Kidney glomerular epithelial cell (primary cell): ENCODE measurements around the gene PLAC1.

ENCODE experiments used
- DNase-seq: peaks from one replicate; lab custom pipeline; 2025; lab: John Stamatoyannopoulos, UW

PLAC1 gene

GRCh38 chrX:134631426-134632346 is 26.6 kb downstream of the PLAC1 start:
- DNase-seq: no peak

DNA sequence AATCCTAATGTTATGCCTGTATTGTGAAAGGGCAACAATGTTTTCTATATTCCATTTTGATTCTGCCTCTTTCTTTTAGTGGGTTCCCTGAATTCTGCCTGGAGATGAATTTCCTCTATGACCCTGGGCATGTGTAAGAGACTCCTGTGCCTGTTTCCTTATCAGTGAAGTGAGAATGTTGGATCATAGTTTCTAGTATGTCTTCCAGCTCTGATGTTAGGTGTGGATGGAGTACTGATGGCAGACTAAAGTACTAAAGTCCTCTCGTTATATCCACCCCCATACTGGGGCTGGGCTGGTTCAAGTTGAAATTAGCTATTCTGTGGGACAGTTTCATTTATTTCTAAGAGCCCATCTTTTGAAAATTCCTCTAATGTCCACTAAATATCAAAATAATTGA is 29.6 kb downstream of the PLAC1 start:
- DNase-seq: no peak

DNA sequence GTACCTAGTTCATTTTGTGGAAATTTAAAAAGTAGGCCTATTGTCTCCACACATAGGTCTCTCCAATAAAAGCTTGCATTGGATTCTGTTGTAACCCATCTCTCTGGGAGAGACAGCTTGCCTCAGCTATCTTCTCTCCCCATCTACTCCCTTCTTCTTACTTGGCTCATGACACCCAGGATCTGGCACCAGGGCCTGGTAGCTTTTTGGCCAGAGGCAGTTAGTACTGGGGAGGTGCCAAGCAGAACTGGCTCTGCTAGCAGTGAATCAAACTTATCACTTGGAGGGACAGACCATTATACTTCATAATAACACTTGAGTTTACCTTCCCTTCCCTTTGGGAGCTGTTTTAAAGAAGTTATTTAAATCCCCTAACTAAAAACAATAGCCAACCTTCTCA is 31.8 kb downstream of the PLAC1 start:
- DNase-seq: no peak

DNA sequence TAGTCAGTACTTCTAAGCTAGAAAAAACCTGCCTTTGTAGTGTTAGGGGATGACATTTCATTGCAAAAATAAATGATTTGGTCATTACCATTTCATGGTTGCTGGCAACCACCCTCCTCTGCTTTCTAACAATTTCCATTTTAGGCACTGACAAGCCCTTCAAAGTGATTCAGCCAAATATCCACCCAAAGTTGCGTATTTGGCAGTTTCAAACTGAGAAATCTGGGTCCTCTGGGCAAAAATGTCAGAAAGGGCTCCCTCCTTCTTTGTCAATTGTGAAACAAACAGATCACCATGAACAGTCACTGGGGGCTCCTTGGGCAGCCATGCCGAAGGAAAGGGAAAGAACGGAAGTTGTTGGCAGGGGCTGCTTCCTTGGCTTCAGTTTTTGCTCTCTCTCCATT is 33.0 kb downstream of the PLAC1 start:
- DNase-seq: no peak

DNA sequence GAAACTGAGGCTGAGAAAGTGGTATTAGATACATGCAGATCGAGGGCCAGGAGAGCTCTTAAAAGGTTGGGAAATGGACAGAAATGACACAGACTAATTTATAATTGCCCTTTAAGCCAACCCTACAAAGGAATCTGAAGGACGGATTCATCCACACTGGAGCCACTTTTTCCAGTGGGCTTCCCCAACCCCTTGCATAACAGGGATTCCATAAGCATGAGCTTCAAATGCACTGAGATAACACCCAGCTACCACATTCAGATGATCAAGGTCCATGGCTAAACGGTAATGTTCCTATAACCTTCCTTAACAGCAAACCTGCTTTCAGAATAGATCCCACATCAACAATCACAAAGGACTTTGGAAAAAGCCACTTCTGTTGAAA is 34.2 kb downstream of the PLAC1 start:
- no peak for DNase-seq

- no peak for DNase-seq
Observed at GRCh38 chrX:134623293-134624045, 34.8 kb downstream of the PLAC1 start.

DNA sequence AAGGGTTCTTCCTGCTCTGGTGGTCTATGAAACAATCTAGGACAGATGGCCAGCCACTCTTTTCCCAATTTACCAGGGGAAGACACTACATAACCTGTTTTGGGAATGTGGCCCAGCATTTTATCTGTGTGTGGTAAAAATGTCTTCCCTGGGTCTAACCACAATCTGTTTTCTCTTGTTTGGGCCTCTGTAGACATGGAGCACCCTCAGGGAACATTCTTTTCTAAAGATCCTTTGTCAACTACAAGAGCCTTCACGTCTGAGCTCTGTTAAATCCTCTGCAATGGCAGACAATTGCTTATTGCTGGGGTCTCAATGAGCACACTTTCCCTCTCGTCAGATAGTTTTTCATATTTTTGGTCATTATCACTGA is 35.5 kb downstream of the PLAC1 start:
- DNase-seq: no peak

DNA sequence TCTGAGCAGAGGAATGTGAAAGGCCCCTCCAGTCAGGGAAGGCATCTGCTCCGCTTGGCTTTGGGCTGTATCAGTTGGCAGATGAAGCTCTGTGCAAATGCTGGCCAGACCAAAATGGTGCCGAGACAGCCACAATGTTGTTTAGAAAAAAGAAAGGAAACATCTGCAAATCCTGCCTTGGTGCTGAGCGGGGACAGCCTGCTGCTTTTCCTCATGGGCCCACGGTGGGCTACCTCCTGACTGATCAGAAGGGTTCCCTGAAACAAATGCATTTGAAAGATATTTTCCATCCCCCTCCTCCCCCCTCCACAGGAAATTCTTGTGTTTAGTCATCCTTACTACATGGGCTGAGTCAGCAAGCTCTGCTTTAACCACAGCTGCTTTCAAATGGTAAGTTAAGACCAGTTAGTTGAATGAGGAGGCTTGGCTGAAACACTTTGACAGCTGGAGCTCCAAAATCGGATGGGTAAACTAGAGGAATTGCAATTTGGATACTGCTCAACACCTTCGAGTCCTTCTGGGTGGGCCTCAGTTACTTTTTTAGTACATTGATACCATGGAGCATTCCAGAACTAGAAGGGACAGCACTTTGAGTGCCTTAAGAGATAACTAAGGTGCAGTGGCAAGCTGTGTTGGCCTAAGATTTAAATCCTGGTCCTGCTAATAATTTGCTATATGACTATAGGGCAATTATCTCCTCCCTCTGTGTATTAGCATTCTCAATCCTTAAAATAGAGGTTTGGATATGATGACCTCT is 36.0 kb downstream of the PLAC1 start:
- peak; percentile 49 for DNase-seq

DNA sequence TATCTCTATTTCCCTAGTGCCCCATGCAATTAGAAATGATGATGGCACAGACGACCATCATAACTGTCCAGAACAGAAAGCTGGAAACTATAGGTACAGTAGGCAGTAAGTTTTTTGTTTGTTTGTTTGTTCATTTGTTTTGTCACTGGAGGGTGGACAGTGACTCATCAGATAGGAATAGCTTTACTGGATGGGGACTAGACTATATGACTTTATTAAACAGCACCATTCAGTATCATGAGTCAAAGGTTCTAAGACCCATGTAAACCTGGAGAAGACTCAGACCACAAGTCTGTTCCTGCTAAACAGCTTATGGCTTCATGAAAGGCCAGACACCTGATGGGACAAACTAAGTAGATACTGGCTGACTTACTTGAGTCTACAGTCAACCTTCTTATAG is 38.4 kb downstream of the PLAC1 start:
- no peak for DNase-seq

- no peak for DNase-seq
Observed at GRCh38 chrX:134613396-134613795, 44.9 kb downstream of the PLAC1 start.

- no peak for DNase-seq
Observed at GRCh38 chrX:134608153-134608552, 50.1 kb downstream of the PLAC1 start.

DNA sequence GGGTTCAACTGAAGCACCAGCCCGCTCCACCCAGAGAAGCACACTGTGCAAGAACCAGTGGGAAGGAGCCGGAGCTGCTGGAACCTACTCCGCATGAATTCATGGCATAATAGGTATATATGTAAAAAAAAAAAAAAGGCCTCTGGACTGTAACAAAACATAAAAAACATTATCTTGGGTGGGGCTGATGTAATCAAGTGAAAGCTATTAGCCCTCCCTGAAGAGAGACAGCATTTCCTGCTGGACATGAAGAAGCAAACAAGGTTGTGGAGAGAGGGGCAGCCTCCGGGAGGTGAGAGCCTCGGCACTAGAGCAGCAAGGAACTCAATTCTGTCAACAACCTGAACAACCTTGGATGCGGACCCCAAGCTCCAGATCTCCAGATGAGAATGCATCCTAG is 50.7 kb downstream of the PLAC1 start:
- no peak for DNase-seq

DNA sequence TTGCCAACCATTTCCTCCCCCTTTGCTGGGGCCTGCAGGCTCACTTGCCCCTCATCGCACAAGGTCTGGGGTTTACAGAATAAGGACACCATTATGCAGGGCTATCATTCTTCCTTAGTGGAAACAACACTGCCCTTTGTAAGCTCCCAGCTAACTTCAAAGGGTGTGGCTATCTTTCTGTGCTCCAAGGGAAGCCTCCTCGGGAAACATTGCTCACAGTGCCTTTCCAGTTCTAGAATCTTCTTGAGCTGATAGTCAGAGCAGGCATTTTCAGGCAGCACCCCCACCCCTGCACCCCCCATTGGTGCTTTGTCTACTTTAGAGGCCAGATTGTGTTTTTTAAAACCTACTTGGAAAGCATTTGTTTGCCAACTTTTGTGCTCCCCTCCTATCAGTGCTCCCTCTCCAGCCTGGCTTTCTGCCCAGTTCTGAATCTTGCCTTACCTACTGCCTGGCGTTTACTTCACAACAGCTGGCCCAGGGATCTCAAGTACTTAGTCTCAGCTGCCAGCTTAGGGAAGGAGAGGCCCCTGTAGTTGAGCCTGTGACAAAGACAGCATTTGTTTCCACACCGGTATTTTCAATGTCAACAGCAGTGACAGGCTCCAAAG is 53.5 kb downstream of the PLAC1 start:
- no peak for DNase-seq

- peak; percentile 7 for DNase-seq
Observed at GRCh38 chrX:134603806-134604700, 54.2 kb downstream of the PLAC1 start.

DNA sequence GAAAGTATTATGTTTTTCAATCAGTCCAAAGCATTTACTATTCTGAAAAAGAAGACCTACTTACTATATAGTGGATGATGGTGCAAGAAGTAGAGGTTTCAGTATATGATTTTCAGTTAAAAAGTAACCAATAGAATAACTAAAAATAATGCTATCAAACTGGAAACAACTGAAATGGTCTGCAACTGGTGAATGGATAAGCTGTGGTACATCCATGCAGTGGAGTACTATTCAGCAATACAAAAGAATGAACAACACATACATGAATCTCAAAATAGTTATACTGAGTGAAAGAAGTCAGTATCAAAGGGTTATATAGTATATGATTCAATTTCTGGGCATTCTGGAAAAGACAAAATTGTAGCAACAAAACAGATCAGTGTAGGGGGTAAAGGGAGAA is 55.9 kb downstream of the PLAC1 start:
- no peak for DNase-seq

- DNase-seq: no peak
Observed at GRCh38 chrX:134601240-134601765, 57.0 kb downstream of the PLAC1 start.

- DNase-seq: peak; percentile 20
Observed at GRCh38 chrX:134600714-134601113, 57.6 kb downstream of the PLAC1 start.

- no peak for DNase-seq
Observed at GRCh38 chrX:134599184-134599914, 58.9 kb downstream of the PLAC1 start.

GRCh38 chrX:134592303-134592702 is 66.0 kb downstream of the PLAC1 start:
- DNase-seq: no peak

- no peak for DNase-seq
Observed at GRCh38 chrX:134591502-134591901, 66.8 kb downstream of the PLAC1 start.
